Measurements from ENCODE around the gene PAX8. TPM values are rescaled to one million over a fixed set of nuclear protein-coding genes. Genes with fewer than 3 reads are reported as not detected.
"Not testable (repeated sequence)": the region's sequence is repeated elsewhere in the genome, so short reads cannot be mapped to it uniquely, and the experiment has no call there.

PAX8 gene
- total RNA-seq, 1 donor from 2014 or later, result 0.24 TPM

GRCh38 chr2:113291191-113291590 lies 12.5 kb upstream of the PAX8 start:
- DNase-seq (ENCODE audit: low spot score), result no peak

GRCh38 chr2:113288674-113289149 lies 10.0 kb upstream of the PAX8 start:
- DNase-seq (ENCODE audit: low spot score), result not testable (repeated sequence)

- not testable (repeated sequence) for DNase-seq (ENCODE audit: low spot score)
Observed at GRCh38 chr2:113288117-113288673, 9.5 kb upstream of the PAX8 start.

- no peak for DNase-seq (ENCODE audit: low spot score)
Observed at GRCh38 chr2:113285816-113286215, 7.1 kb upstream of the PAX8 start.

- DNase-seq (ENCODE audit: low spot score), result not testable (repeated sequence)
Observed at GRCh38 chr2:113284999-113285398, 6.3 kb upstream of the PAX8 start.

GRCh38 chr2:113284476-113284875 lies 5.8 kb upstream of the PAX8 start:
- DNase-seq (ENCODE audit: low spot score), result no peak

- DNase-seq (ENCODE audit: low spot score), result peak; percentile 85
Observed at GRCh38 chr2:113283704-113284284, 5.1 kb upstream of the PAX8 start.

GRCh38 chr2:113282747-113283533 lies 4.2 kb upstream of the PAX8 start:
- peak; percentile 21 for DNase-seq (ENCODE audit: low spot score)

- DNase-seq (ENCODE audit: low spot score), result no peak
Observed at GRCh38 chr2:113281910-113282746, 3.4 kb upstream of the PAX8 start.

- DNase-seq (ENCODE audit: low spot score), result no peak
Observed at GRCh38 chr2:113278073-113278741, 514 bp downstream of the PAX8 start.

- DNase-seq (ENCODE audit: low spot score), result no peak
Observed at GRCh38 chr2:113277474-113278072, 1.1 kb downstream of the PAX8 start.

GRCh38 chr2:113276761-113277425 lies 1.8 kb downstream of the PAX8 start:
- no peak for DNase-seq (ENCODE audit: low spot score)

- DNase-seq (ENCODE audit: low spot score), result no peak
Observed at GRCh38 chr2:113276216-113276760, 2.4 kb downstream of the PAX8 start.

GRCh38 chr2:113275556-113276215 lies 3.0 kb downstream of the PAX8 start:
- DNase-seq (ENCODE audit: low spot score), result no peak

- no peak for DNase-seq (ENCODE audit: low spot score)
Observed at GRCh38 chr2:113274432-113274831, 4.3 kb downstream of the PAX8 start.

GRCh38 chr2:113273981-113274380 lies 4.7 kb downstream of the PAX8 start:
- no peak for DNase-seq (ENCODE audit: low spot score)

GRCh38 chr2:113273027-113273551 lies 5.6 kb downstream of the PAX8 start:
- peak; percentile 53 for DNase-seq (ENCODE audit: low spot score)

GRCh38 chr2:113272477-113272876 lies 6.2 kb downstream of the PAX8 start:
- DNase-seq (ENCODE audit: low spot score), result no peak

Data from umbilical cord (tissue), 2 donors.